ENCODE measurements around the gene TBXA2R.

DNA sequence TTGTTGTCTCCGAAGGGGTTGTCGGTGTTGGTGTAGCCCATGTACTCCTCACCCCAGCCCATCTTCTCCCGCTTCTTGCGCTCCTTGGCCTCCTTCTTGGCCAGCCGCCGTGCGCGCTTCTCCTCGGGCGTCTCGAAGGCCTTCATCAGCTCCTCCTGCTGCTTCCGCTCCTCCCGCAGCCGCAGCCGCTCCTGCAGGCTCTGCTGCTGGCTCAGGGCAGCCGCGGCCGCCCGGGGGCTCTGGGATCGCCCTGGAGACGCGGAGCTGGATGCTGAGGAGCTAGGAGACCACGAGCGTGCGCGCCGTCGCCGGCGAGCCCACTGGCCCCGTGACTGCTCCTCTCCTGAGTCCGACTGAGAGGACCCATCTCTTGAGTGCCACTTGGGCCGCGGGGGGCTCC, 17.0 kb upstream of the TBXA2R start:
- TF ChIP-seq, protein P1, sequence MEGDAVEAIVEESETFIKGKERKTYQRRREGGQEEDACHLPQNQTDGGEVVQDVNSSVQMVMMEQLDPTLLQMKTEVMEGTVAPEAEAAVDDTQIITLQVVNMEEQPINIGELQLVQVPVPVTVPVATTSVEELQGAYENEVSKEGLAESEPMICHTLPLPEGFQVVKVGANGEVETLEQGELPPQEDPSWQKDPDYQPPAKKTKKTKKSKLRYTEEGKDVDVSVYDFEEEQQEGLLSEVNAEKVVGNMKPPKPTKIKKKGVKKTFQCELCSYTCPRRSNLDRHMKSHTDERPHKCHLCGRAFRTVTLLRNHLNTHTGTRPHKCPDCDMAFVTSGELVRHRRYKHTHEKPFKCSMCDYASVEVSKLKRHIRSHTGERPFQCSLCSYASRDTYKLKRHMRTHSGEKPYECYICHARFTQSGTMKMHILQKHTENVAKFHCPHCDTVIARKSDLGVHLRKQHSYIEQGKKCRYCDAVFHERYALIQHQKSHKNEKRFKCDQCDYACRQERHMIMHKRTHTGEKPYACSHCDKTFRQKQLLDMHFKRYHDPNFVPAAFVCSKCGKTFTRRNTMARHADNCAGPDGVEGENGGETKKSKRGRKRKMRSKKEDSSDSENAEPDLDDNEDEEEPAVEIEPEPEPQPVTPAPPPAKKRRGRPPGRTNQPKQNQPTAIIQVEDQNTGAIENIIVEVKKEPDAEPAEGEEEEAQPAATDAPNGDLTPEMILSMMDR (conservative IDR thresholded peaks at IDR 0.05): no peak
- no peak for TF ChIP-seq EZH2 (IDR thresholded peaks at IDR 0.05; ENCODE audit: low read depth)

Data from PC-9 (cell line).